Measurements from ENCODE around the gene SLC17A7. TPM values are rescaled to one million over a fixed set of nuclear protein-coding genes. Genes with fewer than 3 reads are reported as not detected.

SLC17A7 gene
- total and polyA plus RNA-seq, 2 donors (not counting 3 experiments of a cell fraction or from before 2014, with no cell fraction given) = 0.07 to 0.13 TPM

DNA sequence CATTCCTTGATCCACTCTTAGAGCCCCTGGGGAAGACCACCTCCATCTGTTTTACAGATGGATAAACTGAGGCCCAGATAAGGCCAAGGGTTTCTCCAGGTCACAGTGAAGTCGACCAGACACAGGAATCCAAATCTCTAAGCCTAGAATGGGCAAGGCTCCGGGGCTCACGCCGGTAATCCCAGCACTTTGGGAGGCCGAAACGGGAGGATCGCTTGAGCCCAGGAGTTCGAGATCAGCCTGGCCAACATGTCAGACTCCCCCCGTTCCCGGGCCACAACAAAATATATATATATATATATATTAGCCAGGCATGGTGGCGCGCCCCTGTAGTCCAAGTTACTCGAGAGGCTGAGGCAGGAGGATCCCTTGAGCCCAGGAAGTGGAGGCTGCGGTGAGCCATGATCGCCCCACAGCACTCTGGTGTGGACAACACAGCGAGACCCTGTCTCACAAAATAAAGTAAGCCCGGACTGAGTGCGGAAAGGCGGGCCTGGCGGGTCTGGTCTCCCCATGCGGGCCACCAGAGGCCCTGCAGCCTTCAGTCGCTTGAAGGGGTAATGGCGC, 45.5 kb upstream of the SLC17A7 start:
- dilution Hi-C loops (cut with MboI; ENCODE audit: extremely low pct_ligation_motif_present, low sequenced_read_pairs) (no loop called here), intact Hi-C loops (cut with micrococcal nuclease) (loop anchor here (1.0 to 2.0 kb wide), 4 partner anchors 8 to 154 kb away; partner anchors contain the start of genes PIH1D1, RPS11 and RRAS)

DNA sequence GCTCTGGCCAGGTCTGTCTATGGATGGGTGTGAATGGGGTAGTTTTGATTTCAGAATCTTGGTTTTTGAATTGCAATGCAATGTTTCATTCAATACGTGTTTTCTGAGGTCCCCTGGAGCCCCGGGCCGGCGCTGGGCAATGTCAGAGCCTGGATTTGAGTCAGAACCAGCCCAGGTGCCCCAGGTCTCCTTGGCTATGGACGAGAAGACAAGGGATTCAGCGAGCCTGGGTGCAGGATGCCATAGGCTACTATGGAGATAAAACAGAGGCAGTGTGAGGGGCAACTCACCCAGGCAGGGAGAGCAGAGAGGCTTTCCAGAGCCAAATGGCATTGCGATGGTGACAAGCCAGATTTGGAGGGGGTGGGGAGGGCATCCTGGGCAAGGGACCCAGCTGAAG, 44.9 kb upstream of the SLC17A7 start:
- no TSS peak for BruUV-seq (replicated peaks)
- Histone ChIP-seq H3K4me1 (ENCODE audit: control insufficient read depth, extremely low read depth, insufficient read depth, low read length) (peaks cover 14% of the 10 kb centered on the region), H3K36me3 (ENCODE audit: control insufficient read depth in 2 of 2, extremely low read depth in 1 of 2, insufficient read depth in 2 of 2, low read length in 2 of 2) (peaks cover 20 to 21% of the 10 kb centered on the region in 2 experiments), H3K27me3 (ENCODE audit: control insufficient read depth in 2 of 2, insufficient read depth in 2 of 2, low read length in 2 of 2) (no peaks in the 10 kb centered on the region), H2AFZ (ENCODE audit: low read depth, low read length) (no peak overlapping the region), H3K27ac (ENCODE audit: insufficient read depth, low read depth, low read length) (no peak overlapping the region), H3K79me2 (ENCODE audit: control insufficient read depth, insufficient read depth, low read length) (peaks cover 37% of the 10 kb centered on the region), H4K20me1 (replicated peaks; ENCODE audit: control insufficient read depth, extremely low read depth, insufficient read depth, low read length) (peaks cover 5% of the 10 kb centered on the region), H3K9ac (replicated peaks; ENCODE audit: extremely low read depth, insufficient read depth, low read length) (no peak overlapping the region), H3K9me3 (replicated peaks; ENCODE audit: control insufficient read depth, insufficient read depth, low read length) (no peaks in the 10 kb centered on the region), H3K4me3 (replicated peaks in 1 of 3; ENCODE audit: insufficient read depth in 1 of 3, low read depth in 1 of 3, low read length in 3 of 3) (no peak overlapping the region), H3K9me1 (replicated peaks; ENCODE audit: control insufficient read depth, extremely low read depth, insufficient read depth, low read length) (no peaks in the 10 kb centered on the region), H3K4me2 (ENCODE audit: insufficient read depth, low read length) (no peak overlapping the region)
- DNase-seq (ENCODE audit: low read depth, low spot score) (no peak), FAIRE-seq (no peak)
- CTCF ChIA-PET = no interaction called here
- intact Hi-C loops (cut with micrococcal nuclease) (loop anchor here (2.0 kb wide), 1 partner anchor 155 kb away; the partner anchor contains the start of gene RRAS), dilution Hi-C loops (cut with MboI; ENCODE audit: extremely low pct_ligation_motif_present, low sequenced_read_pairs) (no loop called here)
- POLR2A ChIA-PET = no interaction called here
- TF ChIP-seq, protein P1, sequence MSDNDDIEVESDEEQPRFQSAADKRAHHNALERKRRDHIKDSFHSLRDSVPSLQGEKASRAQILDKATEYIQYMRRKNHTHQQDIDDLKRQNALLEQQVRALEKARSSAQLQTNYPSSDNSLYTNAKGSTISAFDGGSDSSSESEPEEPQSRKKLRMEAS (IDR thresholded peaks at IDR 0.05; ENCODE audit: insufficient read depth, insufficient read length) = no peak
- TF ChIP-seq EZH2 (IDR thresholded peaks at IDR 0.05; ENCODE audit: borderline replicate concordance, low read depth, low read length, severe bottlenecking) (no peak), FOS (IDR thresholded peaks at IDR 0.05; ENCODE audit: borderline replicate concordance, insufficient read depth, low read length) (no peak), POLR2AphosphoS5 (IDR thresholded peaks at IDR 0.05; ENCODE audit: insufficient read depth, low read depth, low read length) (no peak), MYC (IDR thresholded peaks at IDR 0.05; ENCODE audit: low read depth, low read length) (no peak), POLR2A (IDR thresholded peaks at IDR 0.05; ENCODE audit: low read depth, low read length) (no peak), GATA2 (IDR thresholded peaks at IDR 0.05; ENCODE audit: insufficient read depth, insufficient read length, low read depth, low read length) (no peak), JUN (IDR thresholded peaks at IDR 0.05; ENCODE audit: borderline replicate concordance, insufficient read depth, insufficient read length, low read depth) (no peak)
- TF ChIP-seq, protein P2, sequence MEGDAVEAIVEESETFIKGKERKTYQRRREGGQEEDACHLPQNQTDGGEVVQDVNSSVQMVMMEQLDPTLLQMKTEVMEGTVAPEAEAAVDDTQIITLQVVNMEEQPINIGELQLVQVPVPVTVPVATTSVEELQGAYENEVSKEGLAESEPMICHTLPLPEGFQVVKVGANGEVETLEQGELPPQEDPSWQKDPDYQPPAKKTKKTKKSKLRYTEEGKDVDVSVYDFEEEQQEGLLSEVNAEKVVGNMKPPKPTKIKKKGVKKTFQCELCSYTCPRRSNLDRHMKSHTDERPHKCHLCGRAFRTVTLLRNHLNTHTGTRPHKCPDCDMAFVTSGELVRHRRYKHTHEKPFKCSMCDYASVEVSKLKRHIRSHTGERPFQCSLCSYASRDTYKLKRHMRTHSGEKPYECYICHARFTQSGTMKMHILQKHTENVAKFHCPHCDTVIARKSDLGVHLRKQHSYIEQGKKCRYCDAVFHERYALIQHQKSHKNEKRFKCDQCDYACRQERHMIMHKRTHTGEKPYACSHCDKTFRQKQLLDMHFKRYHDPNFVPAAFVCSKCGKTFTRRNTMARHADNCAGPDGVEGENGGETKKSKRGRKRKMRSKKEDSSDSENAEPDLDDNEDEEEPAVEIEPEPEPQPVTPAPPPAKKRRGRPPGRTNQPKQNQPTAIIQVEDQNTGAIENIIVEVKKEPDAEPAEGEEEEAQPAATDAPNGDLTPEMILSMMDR (IDR thresholded peaks at IDR 0.05; ENCODE audit: extremely low read depth in 1 of 2, insufficient read depth in 1 of 2, low read depth in 1 of 2, low read length in 2 of 2) = no peak

More for the DNA sequence above, 45.5 kb upstream of the SLC17A7 start:
- no peaks in the 10 kb centered on the region for H3K9me1 ChIP-seq (replicated peaks; ENCODE audit: control insufficient read depth, extremely low read depth, insufficient read depth, low read length)
- ChIA-PET CTCF (no interaction called here), POLR2A (interaction anchor here (1.1 kb wide), 3 partner anchors 8 to 154 kb away, joined by 3 to 5 read pairs (median 5); partner anchors contain the start of genes RPS11 and RRAS)
- no peak for FAIRE-seq
- H3K4me3 ChIP-seq (replicated peaks in 1 of 3; ENCODE audit: insufficient read depth in 1 of 3, low read depth in 1 of 3, low read length in 3 of 3) = no peak overlapping the region
- BruUV-seq (replicated peaks) = TSS peak; percentile 43
- no peak overlapping the region for H3K27ac ChIP-seq (ENCODE audit: insufficient read depth, low read depth, low read length)
- H3K9ac ChIP-seq (replicated peaks; ENCODE audit: extremely low read depth, insufficient read depth, low read length) = no peak overlapping the region
- no peaks in the 10 kb centered on the region for H3K9me3 ChIP-seq (replicated peaks; ENCODE audit: control insufficient read depth, insufficient read depth, low read length)
- no peak overlapping the region for H3K4me2 ChIP-seq (ENCODE audit: insufficient read depth, low read length)
- DNase-seq (ENCODE audit: low read depth, low spot score) = no peak
- H4K20me1 ChIP-seq (replicated peaks; ENCODE audit: control insufficient read depth, extremely low read depth, insufficient read depth, low read length) = peaks cover 5% of the 10 kb centered on the region
- H2AFZ ChIP-seq (ENCODE audit: low read depth, low read length) = peak overlapping the region; percentile 90
- TF ChIP-seq MYC (IDR thresholded peaks at IDR 0.05; ENCODE audit: low read depth, low read length) = no peak
- TF ChIP-seq GATA2 (IDR thresholded peaks at IDR 0.05; ENCODE audit: insufficient read depth, insufficient read length, low read depth, low read length) = no peak
- TF ChIP-seq, protein P2 (IDR thresholded peaks at IDR 0.05; ENCODE audit: extremely low read depth in 1 of 2, insufficient read depth in 1 of 2, low read depth in 1 of 2, low read length in 2 of 2) = peak in 1 of 2 donors; percentile 17
- TF ChIP-seq EZH2 (IDR thresholded peaks at IDR 0.05; ENCODE audit: borderline replicate concordance, low read depth, low read length, severe bottlenecking) = no peak
- H3K4me1 ChIP-seq (ENCODE audit: control insufficient read depth, extremely low read depth, insufficient read depth, low read length) = peaks cover 12% of the 10 kb centered on the region
- H3K79me2 ChIP-seq (ENCODE audit: control insufficient read depth, insufficient read depth, low read length) = peaks cover 40% of the 10 kb centered on the region
- H3K27me3 ChIP-seq (ENCODE audit: control insufficient read depth in 2 of 2, insufficient read depth in 2 of 2, low read length in 2 of 2) = no peaks in the 10 kb centered on the region
- peaks cover 21 to 24% of the 10 kb centered on the region in 2 experiments for H3K36me3 ChIP-seq (ENCODE audit: control insufficient read depth in 2 of 2, extremely low read depth in 1 of 2, insufficient read depth in 2 of 2, low read length in 2 of 2)
